ENCODE results near the gene SLC2A4RG. TPM values are rescaled to one million over a fixed set of nuclear protein-coding genes. Genes with fewer than 3 reads are reported as not detected.

The SLC2A4RG gene
- total and polyA plus RNA-seq, 2 of the 13 experiments (the other 11 are each of a cell fraction or from before 2014, with no cell fraction given), result 91.4 to 95.9 TPM

DNA sequence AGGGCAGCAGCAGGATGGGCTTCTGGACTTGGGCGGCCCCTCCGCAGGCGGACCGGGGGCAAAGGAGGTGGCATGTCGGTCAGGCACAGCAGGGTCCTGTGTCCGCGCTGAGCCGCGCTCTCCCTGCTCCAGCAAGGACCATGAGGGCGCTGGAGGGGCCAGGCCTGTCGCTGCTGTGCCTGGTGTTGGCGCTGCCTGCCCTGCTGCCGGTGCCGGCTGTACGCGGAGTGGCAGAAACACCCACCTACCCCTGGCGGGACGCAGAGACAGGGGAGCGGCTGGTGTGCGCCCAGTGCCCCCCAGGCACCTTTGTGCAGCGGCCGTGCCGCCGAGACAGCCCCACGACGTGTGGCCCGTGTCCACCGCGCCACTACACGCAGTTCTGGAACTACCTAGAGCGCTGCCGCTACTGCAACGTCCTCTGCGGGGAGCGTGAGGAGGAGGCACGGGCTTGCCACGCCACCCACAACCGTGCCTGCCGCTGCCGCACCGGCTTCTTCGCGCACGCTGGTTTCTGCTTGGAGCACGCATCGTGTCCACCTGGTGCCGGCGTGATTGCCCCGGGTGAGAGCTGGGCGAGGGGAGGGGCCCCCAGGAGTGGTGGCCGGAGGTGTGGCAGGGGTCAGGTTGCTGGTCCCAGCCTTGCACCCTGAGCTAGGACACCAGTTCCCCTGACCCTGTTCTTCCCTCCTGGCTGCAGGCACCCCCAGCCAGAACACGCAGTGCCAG, 42.8 kb upstream of the SLC2A4RG start, which contains the start of gene TNFRSF6B (continued):
- TF ChIP-seq ZNF331 (CRISPR knock-in tag; IDR thresholded peaks at IDR 0.05) (peak; percentile 38; the same call in 1 of the 2 replicates), ZBTB42 (CRISPR knock-in tag; IDR thresholded peaks at IDR 0.05) (no peak), FOXJ3 (CRISPR knock-in tag; IDR thresholded peaks at IDR 0.05; ENCODE audit: borderline replicate concordance) (no peak), FOXA3 (CRISPR knock-in tag; IDR thresholded peaks at IDR 0.05) (peak; percentile 33), JUN (CRISPR knock-in tag; IDR thresholded peaks at IDR 0.05) (no peak), NFKB2 (CRISPR knock-in tag; IDR thresholded peaks at IDR 0.05; ENCODE audit: borderline replicate concordance) (peak; percentile 75; the same call in 1 of the 2 replicates), GPN1 (CRISPR knock-in tag; IDR thresholded peaks at IDR 0.05; ENCODE audit: borderline replicate concordance) (0 out of 2 replicates have a peak, but pooled peaks have one; percentile 37), POLR2G (IDR thresholded peaks at IDR 0.05; ENCODE audit: low read depth, low read length) (peak; percentile 61), SALL1 (CRISPR knock-in tag; IDR thresholded peaks at IDR 0.05) (peak; percentile 55; the same call in 1 of the 2 replicates), NONO (IDR thresholded peaks at IDR 0.05) (no peak), NONO (CRISPR knock-in tag; conservative IDR thresholded peaks at IDR 0.05) (peak; percentile 80), ZNF430 (CRISPR knock-in tag; IDR thresholded peaks at IDR 0.05) (no peak)
- TF ChIP-seq, protein P1, sequence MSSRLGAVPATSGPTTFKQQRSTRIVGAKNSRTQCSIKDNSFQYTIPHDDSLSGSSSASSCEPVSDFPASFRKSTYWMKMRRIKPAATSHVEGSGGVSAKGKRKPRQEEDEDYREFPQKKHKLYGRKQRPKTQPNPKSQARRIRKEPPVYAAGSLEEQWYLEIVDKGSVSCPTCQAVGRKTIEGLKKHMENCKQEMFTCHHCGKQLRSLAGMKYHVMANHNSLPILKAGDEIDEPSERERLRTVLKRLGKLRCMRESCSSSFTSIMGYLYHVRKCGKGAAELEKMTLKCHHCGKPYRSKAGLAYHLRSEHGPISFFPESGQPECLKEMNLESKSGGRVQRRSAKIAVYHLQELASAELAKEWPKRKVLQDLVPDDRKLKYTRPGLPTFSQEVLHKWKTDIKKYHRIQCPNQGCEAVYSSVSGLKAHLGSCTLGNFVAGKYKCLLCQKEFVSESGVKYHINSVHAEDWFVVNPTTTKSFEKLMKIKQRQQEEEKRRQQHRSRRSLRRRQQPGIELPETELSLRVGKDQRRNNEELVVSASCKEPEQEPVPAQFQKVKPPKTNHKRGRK (CRISPR knock-in tag; IDR thresholded peaks at IDR 0.05), result no peak; the same call in 1 of the 2 replicates
- TF ChIP-seq, protein P2, sequence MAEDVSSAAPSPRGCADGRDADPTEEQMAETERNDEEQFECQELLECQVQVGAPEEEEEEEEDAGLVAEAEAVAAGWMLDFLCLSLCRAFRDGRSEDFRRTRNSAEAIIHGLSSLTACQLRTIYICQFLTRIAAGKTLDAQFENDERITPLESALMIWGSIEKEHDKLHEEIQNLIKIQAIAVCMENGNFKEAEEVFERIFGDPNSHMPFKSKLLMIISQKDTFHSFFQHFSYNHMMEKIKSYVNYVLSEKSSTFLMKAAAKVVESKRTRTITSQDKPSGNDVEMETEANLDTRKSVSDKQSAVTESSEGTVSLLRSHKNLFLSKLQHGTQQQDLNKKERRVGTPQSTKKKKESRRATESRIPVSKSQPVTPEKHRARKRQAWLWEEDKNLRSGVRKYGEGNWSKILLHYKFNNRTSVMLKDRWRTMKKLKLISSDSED (CRISPR knock-in tag; IDR thresholded peaks at IDR 0.05), result 0 out of 2 replicates have a peak, but pooled peaks have one; percentile 20
- TF ChIP-seq, protein P3, sequence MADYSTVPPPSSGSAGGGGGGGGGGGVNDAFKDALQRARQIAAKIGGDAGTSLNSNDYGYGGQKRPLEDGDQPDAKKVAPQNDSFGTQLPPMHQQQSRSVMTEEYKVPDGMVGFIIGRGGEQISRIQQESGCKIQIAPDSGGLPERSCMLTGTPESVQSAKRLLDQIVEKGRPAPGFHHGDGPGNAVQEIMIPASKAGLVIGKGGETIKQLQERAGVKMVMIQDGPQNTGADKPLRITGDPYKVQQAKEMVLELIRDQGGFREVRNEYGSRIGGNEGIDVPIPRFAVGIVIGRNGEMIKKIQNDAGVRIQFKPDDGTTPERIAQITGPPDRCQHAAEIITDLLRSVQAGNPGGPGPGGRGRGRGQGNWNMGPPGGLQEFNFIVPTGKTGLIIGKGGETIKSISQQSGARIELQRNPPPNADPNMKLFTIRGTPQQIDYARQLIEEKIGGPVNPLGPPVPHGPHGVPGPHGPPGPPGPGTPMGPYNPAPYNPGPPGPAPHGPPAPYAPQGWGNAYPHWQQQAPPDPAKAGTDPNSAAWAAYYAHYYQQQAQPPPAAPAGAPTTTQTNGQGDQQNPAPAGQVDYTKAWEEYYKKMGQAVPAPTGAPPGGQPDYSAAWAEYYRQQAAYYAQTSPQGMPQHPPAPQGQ (CRISPR knock-in tag; IDR thresholded peaks at IDR 0.05; ENCODE audit: borderline replicate concordance), result no peak
- TF ChIP-seq, protein P4, sequence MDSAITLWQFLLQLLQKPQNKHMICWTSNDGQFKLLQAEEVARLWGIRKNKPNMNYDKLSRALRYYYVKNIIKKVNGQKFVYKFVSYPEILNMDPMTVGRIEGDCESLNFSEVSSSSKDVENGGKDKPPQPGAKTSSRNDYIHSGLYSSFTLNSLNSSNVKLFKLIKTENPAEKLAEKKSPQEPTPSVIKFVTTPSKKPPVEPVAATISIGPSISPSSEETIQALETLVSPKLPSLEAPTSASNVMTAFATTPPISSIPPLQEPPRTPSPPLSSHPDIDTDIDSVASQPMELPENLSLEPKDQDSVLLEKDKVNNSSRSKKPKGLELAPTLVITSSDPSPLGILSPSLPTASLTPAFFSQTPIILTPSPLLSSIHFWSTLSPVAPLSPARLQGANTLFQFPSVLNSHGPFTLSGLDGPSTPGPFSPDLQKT (CRISPR knock-in tag; IDR thresholded peaks at IDR 0.05; ENCODE audit: borderline replicate concordance), result no peak
- TF ChIP-seq, protein P5, sequence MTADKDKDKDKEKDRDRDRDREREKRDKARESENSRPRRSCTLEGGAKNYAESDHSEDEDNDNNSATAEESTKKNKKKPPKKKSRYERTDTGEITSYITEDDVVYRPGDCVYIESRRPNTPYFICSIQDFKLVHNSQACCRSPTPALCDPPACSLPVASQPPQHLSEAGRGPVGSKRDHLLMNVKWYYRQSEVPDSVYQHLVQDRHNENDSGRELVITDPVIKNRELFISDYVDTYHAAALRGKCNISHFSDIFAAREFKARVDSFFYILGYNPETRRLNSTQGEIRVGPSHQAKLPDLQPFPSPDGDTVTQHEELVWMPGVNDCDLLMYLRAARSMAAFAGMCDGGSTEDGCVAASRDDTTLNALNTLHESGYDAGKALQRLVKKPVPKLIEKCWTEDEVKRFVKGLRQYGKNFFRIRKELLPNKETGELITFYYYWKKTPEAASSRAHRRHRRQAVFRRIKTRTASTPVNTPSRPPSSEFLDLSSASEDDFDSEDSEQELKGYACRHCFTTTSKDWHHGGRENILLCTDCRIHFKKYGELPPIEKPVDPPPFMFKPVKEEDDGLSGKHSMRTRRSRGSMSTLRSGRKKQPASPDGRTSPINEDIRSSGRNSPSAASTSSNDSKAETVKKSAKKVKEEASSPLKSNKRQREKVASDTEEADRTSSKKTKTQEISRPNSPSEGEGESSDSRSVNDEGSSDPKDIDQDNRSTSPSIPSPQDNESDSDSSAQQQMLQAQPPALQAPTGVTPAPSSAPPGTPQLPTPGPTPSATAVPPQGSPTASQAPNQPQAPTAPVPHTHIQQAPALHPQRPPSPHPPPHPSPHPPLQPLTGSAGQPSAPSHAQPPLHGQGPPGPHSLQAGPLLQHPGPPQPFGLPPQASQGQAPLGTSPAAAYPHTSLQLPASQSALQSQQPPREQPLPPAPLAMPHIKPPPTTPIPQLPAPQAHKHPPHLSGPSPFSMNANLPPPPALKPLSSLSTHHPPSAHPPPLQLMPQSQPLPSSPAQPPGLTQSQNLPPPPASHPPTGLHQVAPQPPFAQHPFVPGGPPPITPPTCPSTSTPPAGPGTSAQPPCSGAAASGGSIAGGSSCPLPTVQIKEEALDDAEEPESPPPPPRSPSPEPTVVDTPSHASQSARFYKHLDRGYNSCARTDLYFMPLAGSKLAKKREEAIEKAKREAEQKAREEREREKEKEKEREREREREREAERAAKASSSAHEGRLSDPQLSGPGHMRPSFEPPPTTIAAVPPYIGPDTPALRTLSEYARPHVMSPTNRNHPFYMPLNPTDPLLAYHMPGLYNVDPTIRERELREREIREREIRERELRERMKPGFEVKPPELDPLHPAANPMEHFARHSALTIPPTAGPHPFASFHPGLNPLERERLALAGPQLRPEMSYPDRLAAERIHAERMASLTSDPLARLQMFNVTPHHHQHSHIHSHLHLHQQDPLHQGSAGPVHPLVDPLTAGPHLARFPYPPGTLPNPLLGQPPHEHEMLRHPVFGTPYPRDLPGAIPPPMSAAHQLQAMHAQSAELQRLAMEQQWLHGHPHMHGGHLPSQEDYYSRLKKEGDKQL (CRISPR knock-in tag; IDR thresholded peaks at IDR 0.05; ENCODE audit: low read depth), result 0 out of 2 replicates have a peak, but pooled peaks have one; percentile 35

Data from HepG2 (cell line).